ENCODE results near the gene CLSTN1. TPM values are rescaled to one million over a fixed set of nuclear protein-coding genes. Genes with fewer than 3 reads are reported as not detected.

The CLSTN1 gene
- total and polyA plus RNA-seq, 2 donors (not counting 1 experiment from before 2014, with no cell fraction given) = 34.9 to 81.4 TPM

GRCh38 chr1:9842781-9843575, 19.2 kb upstream of the CLSTN1 start:
- Histone ChIP-seq H3K9me3 (ENCODE audit: control extremely low read depth in 1 of 3, control insufficient read depth in 2 of 3, insufficient read depth in 1 of 3, low read length in 2 of 3) (peaks cover 0 to 5% (median 0%) of the 10 kb centered on the region in 3 donors), H3K79me2 (ENCODE audit: control insufficient read depth, insufficient read depth, low read length) (no peaks in the 10 kb centered on the region), H3K4me3 (ENCODE audit: control extremely low read depth in 1 of 5, extremely low read depth in 1 of 5, insufficient read depth in 1 of 5, low read depth in 2 of 5, low read length in 4 of 5) (no peak overlapping the region), H3K27ac (ENCODE audit: low read length in 2 of 2) (no peak overlapping the region), H3K27me3 (replicated peaks in 1 of 4; ENCODE audit: control extremely low read depth in 1 of 4, control insufficient read depth in 3 of 4, insufficient read depth in 4 of 4, low read length in 3 of 4) (no peaks in the 10 kb centered on the region), H3K4me1 (ENCODE audit: control insufficient read depth in 2 of 2, insufficient read depth in 2 of 2, low read length in 2 of 2) (peaks cover 0 to 3% of the 10 kb centered on the region in 2 donors), H3K4me2 (replicated peaks; ENCODE audit: low read depth, low read length, poor library complexity, severe bottlenecking) (no peak overlapping the region), H3K9ac (ENCODE audit: low read length) (no peak overlapping the region), H4K20me1 (ENCODE audit: control insufficient read depth, insufficient read depth, low read length, poor library complexity, severe bottlenecking) (no peaks in the 10 kb centered on the region), H3K36me3 (replicated peaks in 1 of 2; ENCODE audit: control extremely low read depth in 1 of 2, control insufficient read depth in 1 of 2, extremely low read depth in 1 of 2, insufficient read depth in 2 of 2, low read length in 1 of 2) (no peaks in the 10 kb centered on the region), H2AFZ (ENCODE audit: insufficient read depth, low read depth, low read length, poor library complexity, severe bottlenecking) (no peak overlapping the region)
- intact Hi-C loops (cut with micrococcal nuclease) = no loop called here
- Mint-ChIP-seq H3K27me3 (no peaks in the 10 kb centered on the region), H3K4me3 (no peak overlapping the region), H3K4me1 (peaks cover 5% of the 10 kb centered on the region), H3K9me3 (ENCODE audit: insufficient read depth) (no peaks in the 10 kb centered on the region), H3K27ac (no peak overlapping the region)
- 94% methylated on average over 17 of the region's 20 CpGs for WGBS (ENCODE audit: insufficient coverage)
- no peak for TF ChIP-seq CTCF (IDR thresholded peaks at IDR 0.05)
- no peak for TF ChIP-seq EZH2 (IDR thresholded peaks at IDR 0.05; ENCODE audit: borderline replicate concordance, insufficient read depth, low read depth, low read length, poor library complexity, severe bottlenecking)
- ChIA-PET CTCF (no interaction called here), POLR2A (interaction anchor here (0.6 kb wide), 2 partner anchors 24 to 186 kb away, joined by 7 to 11 read pairs; no protein-coding TSS in a partner anchor)
- ATAC-seq (ENCODE audit: low read depth) (no peak), DNase-seq (no peak)

- DNase-seq (no peak), ATAC-seq (ENCODE audit: low read depth) (no peak)
- Histone ChIP-seq H3K4me3 (ENCODE audit: control extremely low read depth in 1 of 5, extremely low read depth in 1 of 5, insufficient read depth in 1 of 5, low read depth in 2 of 5, low read length in 4 of 5) (no peak overlapping the region), H3K4me2 (replicated peaks; ENCODE audit: low read depth, low read length, poor library complexity, severe bottlenecking) (no peak overlapping the region), H3K4me1 (ENCODE audit: control insufficient read depth in 2 of 2, insufficient read depth in 2 of 2, low read length in 2 of 2) (no peaks in the 10 kb centered on the region), H3K27me3 (replicated peaks in 1 of 4; ENCODE audit: control extremely low read depth in 1 of 4, control insufficient read depth in 3 of 4, insufficient read depth in 4 of 4, low read length in 3 of 4) (no peaks in the 10 kb centered on the region), H3K27ac (ENCODE audit: low read length in 2 of 2) (no peak overlapping the region), H3K36me3 (replicated peaks in 1 of 2; ENCODE audit: control extremely low read depth in 1 of 2, control insufficient read depth in 1 of 2, extremely low read depth in 1 of 2, insufficient read depth in 2 of 2, low read length in 1 of 2) (no peaks in the 10 kb centered on the region), H3K9me3 (ENCODE audit: control extremely low read depth in 1 of 3, control insufficient read depth in 2 of 3, insufficient read depth in 1 of 3, low read length in 2 of 3) (peaks cover 0 to 5% (median 0%) of the 10 kb centered on the region in 3 donors), H3K79me2 (ENCODE audit: control insufficient read depth, insufficient read depth, low read length) (no peaks in the 10 kb centered on the region), H2AFZ (ENCODE audit: insufficient read depth, low read depth, low read length, poor library complexity, severe bottlenecking) (no peak overlapping the region), H4K20me1 (ENCODE audit: control insufficient read depth, insufficient read depth, low read length, poor library complexity, severe bottlenecking) (no peaks in the 10 kb centered on the region), H3K9ac (ENCODE audit: low read length) (no peak overlapping the region)
- TF ChIP-seq EZH2 (IDR thresholded peaks at IDR 0.05; ENCODE audit: borderline replicate concordance, insufficient read depth, low read depth, low read length, poor library complexity, severe bottlenecking) = no peak
- TF ChIP-seq CTCF (IDR thresholded peaks at IDR 0.05) = no peak
- no peak overlapping the region for H3K27ac Mint-ChIP-seq
- no peaks in the 10 kb centered on the region for H3K27me3 Mint-ChIP-seq
- no peaks in the 10 kb centered on the region for H3K9me3 Mint-ChIP-seq (ENCODE audit: insufficient read depth)
- no peak overlapping the region for H3K4me3 Mint-ChIP-seq
- ChIA-PET POLR2A (interaction anchor here (0.6 kb wide), 1 partner anchor 186 kb away, joined by 7 read pairs; no protein-coding TSS in a partner anchor), CTCF (interaction anchor here (1.4 kb wide), 1 partner anchor 15 kb away, joined by 5 read pairs; no protein-coding TSS in a partner anchor)
- no peaks in the 10 kb centered on the region for H3K4me1 Mint-ChIP-seq
- WGBS (ENCODE audit: insufficient coverage) = 64% methylated on average over 9 of the region's 9 CpGs
- intact Hi-C loops (cut with micrococcal nuclease) = no loop called here
Measured at GRCh38 chr1:9842073-9842711, 18.4 kb upstream of the CLSTN1 start.

Measured in B cell (primary cell).